Right atrium auricular region (tissue), 2 donors: ENCODE measurements around the gene METTL26. TPM values are rescaled to one million over a fixed set of nuclear protein-coding genes. Genes with fewer than 3 reads are reported as not detected.

Experiments used
- DNase-seq: peaks from one replicate; pipeline ENCODE4 v3.0.0-alpha.2; 2019; ENCODE audit warnings: low spot score
- H3K27ac ChIP-seq, 2 donors: fragments of 200-600 bp; sonication (generic); 1 replicate in 1 of 2; 2 replicates in 1 of 2; pipeline ENCODE4 v1.5.1; 2016 to 2019
- H3K27me3 ChIP-seq, 2 donors: fragments of 200-600 bp; sonication (generic); one replicate each; pipeline versions ENCODE4 v1.5.1 to v1.6.0; 2017 to 2019
- H3K36me3 ChIP-seq: fragments of 200-600 bp; sonication (generic); one replicate; pipeline ENCODE4 v1.5.1; 2016
- H3K4me1 ChIP-seq, 2 donors: fragments of 200-600 bp; sonication (generic); one replicate each; pipeline versions ENCODE4 v1.5.1 to v1.6.0; 2017 to 2019
- H3K4me3 ChIP-seq, 2 donors: fragments of 200-600 bp; sonication (generic); 1 replicate in 1 of 2; 2 replicates in 1 of 2; pipeline ENCODE4 v1.5.1; 2017 to 2019; ENCODE audit warnings: mild to moderate bottlenecking in 1 of 2, moderate library complexity in 1 of 2
- H3K9me3 ChIP-seq, 2 donors: fragments of 200-600 bp; sonication (generic); one replicate each; pipeline ENCODE4 v1.5.1; 2019
- CTCF ChIP-seq, 2 donors: fragments of 200-600 bp; sonication (generic); IDR thresholded peaks; one replicate each; pipeline ENCODE4 v1.5.1; 2019; ENCODE audit warnings: antibody characterized with exemption in 2 of 2
- total RNA-seq, 2 donors: library from RNA; depleted of rRNA; stranded (reverse); fragments of >200 nt; gene quantifications; one replicate each; pipeline ENCODE4 v1.1.0, GENCODE V29; 2016

Gene METTL26
- total RNA-seq, 2 donors from 2014 or later, result 103 to 137 TPM

- Histone ChIP-seq H3K4me1 (peaks cover 0 to 50% of the 10 kb centered on the region in 2 donors), H3K9me3 (no peaks in the 10 kb centered on the region), H3K27ac (peak within 1 kb of the TSS; percentile 96 to 97), H3K36me3 (no peaks in the 10 kb centered on the region), H3K27me3 (no peaks in the 10 kb centered on the region), H3K4me3 (peak within 1 kb of the TSS; percentile 78 to 92)
- TF ChIP-seq CTCF (IDR thresholded peaks at IDR 0.05), result no peak
- DNase-seq, result peak; percentile 100
Measured at GRCh38 chr16:589658-590187, 46.4 kb downstream of the METTL26 start, which contains the start of gene RAB40C. TSS of gene RAB40C (plus strand) at chr16:590066. CDS start at chr16:590292, 226 bp downstream.

GRCh38 chr16:588889-589657 is 47.0 kb downstream of the METTL26 start:
- TF ChIP-seq CTCF (IDR thresholded peaks at IDR 0.05), result no peak
- no peaks in the 10 kb centered on the region for H3K27me3 ChIP-seq
- H3K36me3 ChIP-seq, result no peaks in the 10 kb centered on the region
- peak; percentile 98 for DNase-seq
- peak overlapping the region; percentile 96 to 97 for H3K27ac ChIP-seq
- H3K9me3 ChIP-seq, result no peaks in the 10 kb centered on the region
- peaks cover 0 to 54% of the 10 kb centered on the region in 2 donors for H3K4me1 ChIP-seq
- peak overlapping the region; percentile 77 to 83 for H3K4me3 ChIP-seq

- peak overlapping the region; percentile 96 to 97 for H3K27ac ChIP-seq
- peak overlapping the region; percentile 77 to 83 for H3K4me3 ChIP-seq
- H3K9me3 ChIP-seq, result no peaks in the 10 kb centered on the region
- no peak for TF ChIP-seq CTCF (IDR thresholded peaks at IDR 0.05)
- H3K4me1 ChIP-seq, result peaks cover 0 to 59% of the 10 kb centered on the region in 2 donors
- no peaks in the 10 kb centered on the region for H3K36me3 ChIP-seq
- H3K27me3 ChIP-seq, result no peaks in the 10 kb centered on the region
- DNase-seq, result peak; percentile 63
Measured at GRCh38 chr16:588639-588888, 47.5 kb downstream of the METTL26 start.

- Histone ChIP-seq H3K9me3 (no peaks in the 10 kb centered on the region), H3K27ac (peak overlapping the region in 1 of 2 donors; percentile 97), H3K36me3 (no peaks in the 10 kb centered on the region), H3K4me3 (peak overlapping the region in 1 of 2 donors; percentile 77), H3K4me1 (peaks cover 0 to 52% of the 10 kb centered on the region in 2 donors), H3K27me3 (no peaks in the 10 kb centered on the region)
- TF ChIP-seq CTCF (IDR thresholded peaks at IDR 0.05), result no peak
- no peak for DNase-seq
Measured at GRCh38 chr16:586645-587590, 49.2 kb downstream of the METTL26 start.

GRCh38 chr16:586047-586644 is 50.0 kb downstream of the METTL26 start:
- Histone ChIP-seq H3K27me3 (no peaks in the 10 kb centered on the region), H3K4me3 (no peak overlapping the region), H3K4me1 (peaks cover 0 to 48% of the 10 kb centered on the region in 2 donors), H3K9me3 (no peaks in the 10 kb centered on the region), H3K27ac (no peak overlapping the region), H3K36me3 (no peaks in the 10 kb centered on the region)
- no peak for DNase-seq
- no peak for TF ChIP-seq CTCF (IDR thresholded peaks at IDR 0.05)
